Measurements from ENCODE around the gene PEF1.

The PEF1 gene

DNA sequence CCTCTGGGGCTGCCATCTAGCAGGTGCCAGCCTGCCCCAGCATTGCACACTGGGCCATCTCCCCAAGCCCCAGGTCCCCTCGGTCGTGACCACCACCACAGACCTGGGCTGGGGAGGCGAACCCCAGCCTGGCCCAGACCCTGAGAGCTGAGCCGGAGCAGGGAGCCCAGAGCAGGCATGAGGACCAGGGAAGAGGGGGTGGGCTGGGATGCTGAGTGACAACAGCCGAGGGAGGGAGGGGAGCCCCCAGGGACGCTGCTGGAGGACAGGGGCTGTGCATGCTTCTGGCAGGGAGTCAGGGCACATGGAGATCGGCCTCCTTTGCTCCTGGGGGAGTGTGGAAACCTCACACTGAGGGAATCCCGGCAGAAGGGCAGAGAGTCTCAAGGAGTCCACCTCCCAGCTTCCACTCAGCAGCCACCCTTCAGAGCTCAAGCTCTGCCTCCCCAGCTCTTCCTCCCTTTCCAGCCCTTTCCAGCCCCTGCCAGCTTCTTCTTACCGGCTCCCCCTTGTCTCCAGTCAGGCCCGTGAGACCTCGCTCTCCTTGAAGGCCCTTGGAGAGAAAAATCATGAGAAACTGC lies 23.7 kb upstream of the PEF1 start:
- no peak for TF ChIP-seq CTCF (IDR thresholded peaks at IDR 0.05; ENCODE audit: low read length, missing control alignments)
- no peak for DNase-seq (ENCODE audit: low read depth)
- H3K4me3 ChIP-seq (replicated peaks; ENCODE audit: low read depth, low read length): no peak overlapping the region

DNA sequence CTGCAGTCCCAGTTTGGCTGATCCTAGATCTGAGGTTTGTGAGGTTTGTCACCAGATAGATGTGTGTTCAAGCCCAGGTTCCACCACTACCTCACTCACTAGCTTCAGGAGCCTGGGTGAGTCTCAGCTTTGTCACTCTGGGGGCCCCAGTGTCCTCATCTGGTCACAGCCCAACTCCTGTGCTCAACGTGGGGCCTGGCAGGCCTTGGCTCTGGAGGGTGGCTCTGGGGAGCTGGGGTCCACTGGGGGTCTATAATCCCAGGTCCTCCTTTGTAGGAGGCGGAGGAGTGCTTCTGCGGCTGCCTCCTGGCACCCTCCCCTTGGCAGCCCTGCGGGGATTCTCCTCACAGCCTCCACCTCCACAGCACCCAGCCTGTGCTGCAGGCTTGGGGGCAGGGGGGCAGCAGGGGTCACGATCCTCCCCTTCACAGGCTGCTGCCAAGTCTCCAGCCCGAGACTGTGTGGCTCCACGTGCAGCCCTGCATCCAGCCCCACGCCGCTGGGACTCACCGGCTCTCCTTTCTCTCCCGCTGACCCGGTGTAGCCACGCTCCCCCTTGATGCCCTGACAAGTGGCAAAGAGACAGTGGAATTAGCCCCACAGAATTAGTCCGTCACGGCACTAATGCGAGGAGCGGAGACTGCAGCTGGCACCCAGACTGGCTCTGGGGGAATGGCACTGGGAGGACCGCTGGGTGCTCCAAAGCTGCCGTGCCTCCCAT lies 22.5 kb upstream of the PEF1 start:
- TF ChIP-seq CTCF (IDR thresholded peaks at IDR 0.05; ENCODE audit: low read length, missing control alignments): no peak
- DNase-seq (ENCODE audit: low read depth): no peak
- no peak overlapping the region for H3K4me3 ChIP-seq (replicated peaks; ENCODE audit: low read depth, low read length)

DNA sequence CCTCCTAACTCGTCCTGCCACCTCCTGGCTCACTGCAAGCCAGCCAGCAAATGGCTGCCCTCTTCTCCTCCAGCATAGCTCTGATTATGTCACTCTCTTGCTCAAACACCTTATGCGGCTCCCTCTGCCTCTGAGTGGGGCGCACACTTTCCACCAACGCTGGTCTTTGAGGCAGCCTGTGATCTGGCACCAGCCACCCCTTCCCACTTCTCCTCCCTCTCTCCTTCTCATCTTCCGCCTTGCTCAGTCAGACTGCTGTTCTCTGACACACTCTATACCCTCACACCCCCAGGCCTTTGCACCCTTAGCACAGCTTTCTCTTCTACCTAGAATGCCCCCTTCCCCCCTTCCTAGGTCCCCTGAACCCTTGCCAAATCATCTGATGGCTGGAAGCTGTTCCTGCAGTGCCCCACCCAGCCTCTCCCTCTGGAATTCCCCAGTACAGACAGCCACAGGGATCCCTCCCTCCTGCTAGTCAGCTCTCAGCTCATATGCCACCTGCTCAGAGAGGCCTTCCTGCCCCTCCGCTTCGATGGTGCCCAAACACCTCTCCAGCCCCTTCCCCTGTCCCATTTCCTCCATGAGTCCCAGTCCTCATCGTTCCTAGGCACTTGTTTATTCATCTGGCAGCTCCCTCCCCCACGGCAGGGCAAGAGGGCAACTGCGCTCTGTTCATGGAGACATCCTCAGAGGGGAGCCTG lies 21.7 kb upstream of the PEF1 start:
- TF ChIP-seq CTCF (IDR thresholded peaks at IDR 0.05; ENCODE audit: low read length, missing control alignments): no peak
- no peak overlapping the region for H3K4me3 ChIP-seq (replicated peaks; ENCODE audit: low read depth, low read length)
- DNase-seq (ENCODE audit: low read depth): peak; percentile 24

DNA sequence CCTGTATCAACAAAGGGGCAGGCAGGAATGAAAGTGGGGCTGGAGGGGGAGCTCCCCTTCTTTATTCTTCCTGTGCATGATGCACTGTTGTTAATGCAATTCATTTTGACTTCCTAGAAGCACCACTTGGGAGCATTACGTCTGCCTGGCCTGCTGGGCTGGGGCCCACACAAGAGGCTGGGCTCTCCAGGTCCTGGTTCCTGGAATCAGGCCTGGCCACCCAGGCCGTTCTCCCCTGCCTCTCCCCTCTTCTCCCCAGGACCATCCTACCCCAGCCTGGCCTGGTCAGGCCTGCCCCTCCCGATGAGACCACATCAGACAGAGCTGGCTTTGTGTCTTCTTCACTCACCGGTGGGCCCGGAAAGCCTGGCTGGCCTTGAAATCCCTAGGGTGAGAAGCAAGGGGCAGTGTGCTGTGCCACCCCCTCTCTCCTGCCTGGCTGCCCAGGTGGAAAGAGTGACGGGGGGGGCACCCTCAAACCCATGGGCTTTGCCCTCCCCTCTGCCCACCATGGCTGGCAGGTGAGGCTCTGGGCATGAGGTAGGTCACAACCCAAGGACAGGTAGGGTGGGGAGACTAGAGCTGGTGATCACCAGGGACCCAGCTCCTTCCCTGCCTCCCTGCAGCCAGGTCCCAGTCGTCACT lies 20.7 kb upstream of the PEF1 start:
- no peak overlapping the region for H3K4me3 ChIP-seq (replicated peaks; ENCODE audit: low read depth, low read length)
- DNase-seq (ENCODE audit: low read depth): no peak
- no peak for TF ChIP-seq CTCF (IDR thresholded peaks at IDR 0.05; ENCODE audit: low read length, missing control alignments)

DNA sequence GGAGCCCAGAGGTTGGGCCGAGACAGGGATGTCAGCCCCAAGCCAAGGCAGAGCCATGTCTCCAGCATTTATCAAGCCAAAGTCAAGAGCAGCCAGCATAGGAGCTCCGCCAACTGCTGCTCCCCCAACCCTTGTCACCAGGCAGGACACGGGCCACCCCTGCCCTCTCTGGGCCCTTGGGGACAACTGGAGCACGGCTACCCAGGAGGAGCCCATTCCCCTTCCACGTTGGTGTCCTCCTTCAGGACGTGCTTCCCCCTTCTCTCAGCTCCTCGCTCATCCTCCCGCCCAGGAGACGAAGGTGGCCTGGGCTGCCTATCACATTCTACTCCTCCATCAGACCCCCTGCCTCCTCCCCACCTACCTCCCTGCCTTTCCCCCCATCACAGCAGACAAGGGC lies 19.9 kb upstream of the PEF1 start:
- TF ChIP-seq CTCF (IDR thresholded peaks at IDR 0.05; ENCODE audit: low read length, missing control alignments): no peak
- DNase-seq (ENCODE audit: low read depth): no peak
- no peak overlapping the region for H3K4me3 ChIP-seq (replicated peaks; ENCODE audit: low read depth, low read length)

GRCh38 chr1:31663622-31664452 lies 19.2 kb upstream of the PEF1 start:
- DNase-seq (ENCODE audit: low read depth): peak; percentile 53
- H3K4me3 ChIP-seq (replicated peaks; ENCODE audit: low read depth, low read length): no peak overlapping the region
- TF ChIP-seq CTCF (IDR thresholded peaks at IDR 0.05; ENCODE audit: low read length, missing control alignments): peak; percentile 88

Measured in fibroblast of pulmonary artery (primary cell).